Activated B cell treated with CpG ODN at 0.5 μM for 24 hours (primary cell): ENCODE results near the gene RABGAP1L. TPM values are rescaled to one million over a fixed set of nuclear protein-coding genes. Genes with fewer than 3 reads are reported as not detected.

Experiments
- ATAC-seq: fragments of 200-7000 bp; cut with Tn5 transposase; one replicate; pipeline ENCODE4 v1.10.0; 2021; ENCODE audit warnings: low read depth, mild to moderate bottlenecking, moderate library complexity
- CTCF ChIA-PET: fragments of 350-600 bp; sonication (Branson Sonifier 250); formaldehyde crosslinking; loops from one replicate; lab custom pipeline; 2021; ENCODE audit warnings: antibody characterized with exemption; lab: Charles Lee
- POLR2A ChIA-PET: fragments of 350-600 bp; sonication (Branson Sonifier 250); formaldehyde crosslinking; loops from one replicate; lab custom pipeline; 2021; ENCODE audit warnings: antibody characterized with exemption; lab: Charles Lee
- DNase-seq: peaks from one replicate; pipeline ENCODE4 v3.0.0; 2022
- H3K27ac Mint-ChIP-seq: one replicate; pipeline ENCODE4 v1.8.0; 2020; ENCODE audit warnings: mixed read lengths
- H3K27me3 Mint-ChIP-seq: one replicate; pipeline ENCODE4 v1.8.0; 2021; ENCODE audit warnings: mixed read lengths
- H3K36me3 Mint-ChIP-seq: one replicate; pipeline ENCODE4 v1.8.0; 2021; ENCODE audit warnings: low read depth, mixed read lengths
- H3K4me1 Mint-ChIP-seq: one replicate; pipeline ENCODE4 v1.8.0; 2021; ENCODE audit warnings: mixed read lengths
- H3K4me3 Mint-ChIP-seq: one replicate; pipeline ENCODE4 v1.8.0; 2020; ENCODE audit warnings: mild to moderate bottlenecking, mixed read lengths
- H3K9me3 Mint-ChIP-seq: one replicate; pipeline ENCODE4 v1.8.0; 2020; ENCODE audit warnings: mixed read lengths
- CTCF ChIP-seq: fragments of 200-600 bp; IDR thresholded peaks from one replicate; pipeline ENCODE4 v1.8.0; 2022; ENCODE audit warnings: antibody characterized with exemption, mild to moderate bottlenecking
- intact Hi-C: fragments of 100-400 bp; cut with micrococcal nuclease; formaldehyde crosslinking; loops from one replicate; pipeline ENCODE4 v1.15.1; 2024
- total RNA-seq: library from RNA; stranded (reverse); gene quantifications from 2 replicates; pipeline ENCODE4 v1.2.3, GENCODE V29; 2022

Gene RABGAP1L
- total RNA-seq, 1 donor from 2014 or later, result 126 TPM

DNA sequence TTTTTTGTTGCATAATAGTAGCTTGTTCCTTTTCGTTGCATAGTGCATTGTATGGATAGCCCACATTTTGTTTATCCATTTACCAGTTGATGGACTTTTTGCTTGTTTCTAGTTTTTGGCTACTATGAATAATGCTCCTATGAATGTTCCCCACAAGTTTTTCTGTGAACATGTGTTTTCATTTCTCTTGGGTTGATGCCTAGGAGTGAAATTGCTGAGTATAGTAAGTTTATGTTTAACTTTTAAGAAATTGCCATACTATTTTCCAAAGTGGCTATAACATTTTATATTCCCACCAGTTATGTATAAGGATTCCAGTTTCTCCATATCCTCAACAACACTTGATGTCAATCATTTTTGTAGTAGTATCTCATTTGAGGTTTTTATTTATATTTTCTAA is 755.7 kb downstream of the RABGAP1L start:
- POLR2A ChIA-PET, result no interaction called here
- H3K36me3 Mint-ChIP-seq, result peaks cover 8% of the 10 kb centered on the region
- H3K4me3 Mint-ChIP-seq, result no peak overlapping the region
- H3K9me3 Mint-ChIP-seq, result no peaks in the 10 kb centered on the region
- TF ChIP-seq CTCF, result no peak
- DNase-seq, result no peak
- CTCF ChIA-PET, result no interaction called here
- H3K27me3 Mint-ChIP-seq, result no peaks in the 10 kb centered on the region
- H3K27ac Mint-ChIP-seq, result no peak overlapping the region
- peaks cover 17% of the 10 kb centered on the region for H3K4me1 Mint-ChIP-seq
- no peak for ATAC-seq
- intact Hi-C loops, result no loop called here

DNA sequence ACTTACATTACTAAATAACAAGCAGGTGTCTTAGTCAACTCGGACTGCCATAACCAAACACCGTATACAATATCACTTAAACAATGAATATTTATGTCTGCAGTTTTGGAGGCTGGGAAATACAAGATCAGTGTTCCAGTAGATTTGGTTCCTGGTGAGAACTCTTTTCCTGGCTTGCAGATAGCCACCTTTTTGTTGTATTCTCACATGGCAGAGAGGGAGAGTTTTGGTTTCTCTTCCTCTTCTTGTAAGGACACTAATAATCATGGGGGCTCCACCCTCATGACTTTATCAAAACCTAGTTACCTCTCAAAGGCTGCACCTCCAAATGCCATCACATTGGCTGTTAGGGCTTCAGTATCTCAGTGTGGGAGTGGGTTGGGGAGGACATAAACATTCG is 757.5 kb downstream of the RABGAP1L start:
- H3K9me3 Mint-ChIP-seq, result no peaks in the 10 kb centered on the region
- no peak for TF ChIP-seq CTCF
- intact Hi-C loops, result no loop called here
- ChIA-PET POLR2A (no interaction called here), CTCF (no interaction called here)
- H3K4me3 Mint-ChIP-seq, result no peak overlapping the region
- no peak overlapping the region for H3K27ac Mint-ChIP-seq
- no peak for DNase-seq
- no peaks in the 10 kb centered on the region for H3K27me3 Mint-ChIP-seq
- no peak for ATAC-seq
- peaks cover 11% of the 10 kb centered on the region for H3K36me3 Mint-ChIP-seq
- H3K4me1 Mint-ChIP-seq, result peaks cover 17% of the 10 kb centered on the region

- POLR2A ChIA-PET, result no interaction called here
- intact Hi-C loops, result no loop called here
- Mint-ChIP-seq H3K4me1 (peaks cover 15% of the 10 kb centered on the region), H3K27me3 (no peaks in the 10 kb centered on the region), H3K27ac (no peak overlapping the region), H3K4me3 (no peak overlapping the region), H3K9me3 (peaks cover 4% of the 10 kb centered on the region), H3K36me3 (peaks cover 17% of the 10 kb centered on the region)
- TF ChIP-seq CTCF, result no peak
- CTCF ChIA-PET, result no interaction called here
- ATAC-seq (no peak), DNase-seq (no peak)
These were observed 760.8 kb downstream of the RABGAP1L start for GRCh38 chr1:174920093-174920492.

GRCh38 chr1:174922121-174922520 is 762.8 kb downstream of the RABGAP1L start:
- POLR2A ChIA-PET, result no interaction called here
- no peak overlapping the region for H3K27ac Mint-ChIP-seq
- peaks cover 3% of the 10 kb centered on the region for H3K4me1 Mint-ChIP-seq
- DNase-seq (no peak), ATAC-seq (no peak)
- CTCF ChIA-PET, result no interaction called here
- H3K9me3 Mint-ChIP-seq, result peaks cover 7% of the 10 kb centered on the region
- no peaks in the 10 kb centered on the region for H3K27me3 Mint-ChIP-seq
- peaks cover 23% of the 10 kb centered on the region for H3K36me3 Mint-ChIP-seq
- intact Hi-C loops, result loop anchor here (2.0 kb wide), 1 partner anchor 13 kb away; no protein-coding TSS in a partner anchor
- no peak for TF ChIP-seq CTCF
- H3K4me3 Mint-ChIP-seq, result no peak overlapping the region

DNA sequence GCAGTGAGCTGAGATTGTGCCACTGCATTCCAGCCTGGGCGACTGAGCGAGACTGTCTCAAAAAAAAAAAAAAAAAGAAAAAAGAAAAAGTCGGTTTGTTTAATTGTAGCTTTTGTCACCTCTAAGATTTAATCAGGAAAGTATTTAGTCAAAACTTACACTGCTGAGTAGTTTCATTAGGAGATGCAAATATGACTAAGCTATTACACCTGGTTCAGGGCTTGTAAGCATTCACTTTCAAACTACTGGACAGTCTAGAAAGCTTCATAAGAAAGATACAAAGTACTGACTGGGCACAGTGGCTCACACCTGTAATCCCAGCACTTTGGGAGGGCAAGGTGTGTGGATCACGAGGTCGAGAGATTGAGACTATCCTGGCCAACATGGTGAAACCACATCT is 764.5 kb downstream of the RABGAP1L start:
- CTCF ChIA-PET, result no interaction called here
- no peak for ATAC-seq
- no peaks in the 10 kb centered on the region for H3K27me3 Mint-ChIP-seq
- POLR2A ChIA-PET, result no interaction called here
- no peak overlapping the region for H3K4me3 Mint-ChIP-seq
- no peak for DNase-seq
- TF ChIP-seq CTCF, result no peak
- H3K27ac Mint-ChIP-seq, result no peak overlapping the region
- H3K9me3 Mint-ChIP-seq, result peaks cover 7% of the 10 kb centered on the region
- peaks cover 23% of the 10 kb centered on the region for H3K36me3 Mint-ChIP-seq
- intact Hi-C loops, result loop anchor here (2.0 kb wide), 1 partner anchor 15 kb away; no protein-coding TSS in a partner anchor
- peaks cover 3% of the 10 kb centered on the region for H3K4me1 Mint-ChIP-seq
